B cell (primary cell): ENCODE measurements around the gene MYO9B. TPM values are rescaled to one million over a fixed set of nuclear protein-coding genes. Genes with fewer than 3 reads are reported as not detected.
A peak's percentile ranks its signal among the peaks of the same experiment; 100 is the strongest.

Experiments used
- ATAC-seq: fragments of 200-7000 bp; cut with Tn5 transposase; one replicate; pipeline ENCODE4 v1.10.0; 2021; ENCODE audit warnings: low read depth, mild to moderate bottlenecking, moderate number of reproducible peaks, moderate library complexity
- CTCF ChIA-PET: fragments of 350-600 bp; sonication (Branson Sonifier 250); formaldehyde crosslinking; loops from one replicate; lab custom pipeline; 2021; ENCODE audit warnings: antibody characterized with exemption, inconsistent platforms; lab: Charles Lee
- POLR2A ChIA-PET: fragments of 350-600 bp; sonication (Branson Sonifier 250); formaldehyde crosslinking; loops from one replicate; lab custom pipeline; 2021; ENCODE audit warnings: antibody characterized with exemption; lab: Charles Lee
- DNase-seq: peaks from one replicate; pipeline ENCODE4 v3.0.0; 2013
- H2AFZ ChIP-seq: 2 replicates; pipeline ENCODE4 v1.6.1; 2012; ENCODE audit warnings: mild to moderate bottlenecking, low read depth, low read length; ENCODE audit not compliant: insufficient read depth, poor library complexity, severe bottlenecking
- H3K27ac ChIP-seq, 2 donors: 1 replicate in 1 of 2; 2 replicates in 1 of 2; pipeline ENCODE4 v1.5.1; 2012 to 2013; ENCODE audit warnings: low read length in 2 of 2, mild to moderate bottlenecking in 2 of 2, moderate library complexity in 1 of 2
- H3K27me3 ChIP-seq, 4 experiments: fragments of 200-600 bp in 1 of 4; sonication (generic) in 1 of 4; replicated peaks in 1 of 4; 1 replicate in 2 of 4; 2 replicates in 2 of 4; pipeline versions ENCODE4 v1.6.1 to v1.7.0; 2013 to 2016; ENCODE audit warnings: low read length in 3 of 4, mild to moderate bottlenecking in 2 of 4, mixed read lengths in 1 of 4, moderate library complexity in 1 of 4; ENCODE audit not compliant: insufficient read depth in 4 of 4, control insufficient read depth in 3 of 4; ENCODE audit errors: control extremely low read depth in 1 of 4
- H3K36me3 ChIP-seq, 2 experiments: replicated peaks in 1 of 2; 1 replicate in 1 of 2; 2 replicates in 1 of 2; pipeline versions ENCODE4 v1.6.1 to v1.7.1; 2013; ENCODE audit warnings: low read length in 1 of 2; ENCODE audit not compliant: insufficient read depth in 2 of 2, control insufficient read depth in 1 of 2; ENCODE audit errors: control extremely low read depth in 1 of 2, extremely low read depth in 1 of 2
- H3K4me1 ChIP-seq, 2 donors: fragments of 200-600 bp in 1 of 2; sonication (generic) in 1 of 2; 1 replicate in 1 of 2; 2 replicates in 1 of 2; pipeline versions ENCODE4 v1.5.1 to v1.6.1; 2013 to 2017; ENCODE audit warnings: low read length in 2 of 2; ENCODE audit not compliant: control insufficient read depth in 2 of 2, insufficient read depth in 2 of 2
- H3K4me2 ChIP-seq: replicated peaks from 2 replicates; pipeline ENCODE3; 2012; ENCODE audit warnings: mild to moderate bottlenecking, low read depth, low read length; ENCODE audit not compliant: poor library complexity, severe bottlenecking
- H3K4me3 ChIP-seq, 5 experiments: fragments of 200-600 bp in 1 of 5; sonication (generic) in 1 of 5; 1 replicate in 3 of 5; 2 replicates in 2 of 5; pipeline versions ENCODE4 v1.5.1 to v1.7.0; 2011 to 2016; ENCODE audit warnings: low read length in 4 of 5, mild to moderate bottlenecking in 4 of 5, low read depth in 2 of 5, control low read depth in 1 of 5, moderate library complexity in 1 of 5; ENCODE audit not compliant: insufficient read depth in 1 of 5; ENCODE audit errors: control extremely low read depth in 1 of 5, extremely low read depth in 1 of 5
- H3K79me2 ChIP-seq: fragments of 200-600 bp; sonication (generic); one replicate; pipeline ENCODE4 v1.6.0; 2016; ENCODE audit warnings: low read length; ENCODE audit not compliant: control insufficient read depth, insufficient read depth
- H3K9ac ChIP-seq: fragments of 200-600 bp; sonication (generic); 2 replicates; pipeline ENCODE4 v1.6.1; 2017; ENCODE audit warnings: mild to moderate bottlenecking, low read length, moderate library complexity
- H3K9me3 ChIP-seq, 3 donors: one replicate each; pipeline versions ENCODE4 v1.6.1 to v1.7.1; 2013; ENCODE audit warnings: low read length in 2 of 3; ENCODE audit not compliant: control insufficient read depth in 2 of 3, insufficient read depth in 1 of 3; ENCODE audit errors: control extremely low read depth in 1 of 3
- H4K20me1 ChIP-seq: 2 replicates; pipeline ENCODE4 v1.6.0; 2012; ENCODE audit warnings: mild to moderate bottlenecking, low read length; ENCODE audit not compliant: insufficient read depth, control insufficient read depth, poor library complexity, severe bottlenecking
- H3K27ac Mint-ChIP-seq: one replicate; pipeline ENCODE4 v1.8.0; 2021; ENCODE audit warnings: mixed read lengths
- H3K27me3 Mint-ChIP-seq: one replicate; pipeline ENCODE4 v1.8.0; 2021; ENCODE audit warnings: mixed read lengths
- H3K4me1 Mint-ChIP-seq: one replicate; pipeline ENCODE4 v1.8.0; 2021; ENCODE audit warnings: mixed read lengths
- H3K4me3 Mint-ChIP-seq: one replicate; pipeline ENCODE4 v1.8.0; 2021; ENCODE audit warnings: mixed read lengths
- H3K9me3 Mint-ChIP-seq: one replicate; pipeline ENCODE4 v1.8.0; 2022; ENCODE audit warnings: mixed read lengths; ENCODE audit not compliant: insufficient read depth
- CTCF ChIP-seq: fragments of 200-600 bp; IDR thresholded peaks from one replicate; pipeline ENCODE4 v1.8.0; 2022; ENCODE audit warnings: antibody characterized with exemption, mild to moderate bottlenecking
- EZH2 ChIP-seq: IDR thresholded peaks from 2 replicates; pipeline ENCODE4 v1.6.1; 2012; ENCODE audit warnings: borderline replicate concordance, low read depth, mild to moderate bottlenecking, moderate library complexity, low read length; ENCODE audit not compliant: insufficient read depth, poor library complexity, severe bottlenecking
- WGBS: methylation state at CpG from one replicate; pipeline ENCODE4 v1.1.5; 2013; ENCODE audit warnings: missing lambda C conversion rate; ENCODE audit not compliant: insufficient coverage; 5-methylcytosine and 5-hydroxymethylcytosine counted together
- intact Hi-C: fragments of 100-400 bp; cut with micrococcal nuclease; formaldehyde crosslinking; loops from one replicate; pipeline ENCODE4 v1.10.0; 2022
- polyA plus RNA-seq: library from polyadenylated mRNA; depleted of rRNA; stranded (reverse); fragments of >200 nt; gene quantifications from 2 replicates; pipeline ENCODE4 v1.2.3, GENCODE V29; 2012
- total RNA-seq, 2 donors: library from RNA; stranded (reverse); fragments of 120-200 nt in 1 of 2; gene quantifications; 1 replicate in 1 of 2; 2 replicates in 1 of 2; pipeline versions ENCODE4 v1.2.3 to v1.2.4, GENCODE V29; 2013 to 2022

Gene MYO9B
- total and polyA plus RNA-seq, 2 donors (not counting 1 experiment from before 2014, with no cell fraction given): 256 to 273 TPM

- TF ChIP-seq CTCF (no peak), EZH2 (no peak)
- Histone ChIP-seq H3K79me2 (peaks cover 18% of the 10 kb centered on the region), H3K27ac (peak overlapping the region; percentile 66 to 76), H3K4me2 (peak overlapping the region; percentile 79), H3K9me3 (no peaks in the 10 kb centered on the region), H3K27me3 (no peaks in the 10 kb centered on the region), H3K36me3 (peaks cover 5 to 40% of the 10 kb centered on the region in 2 experiments), H3K9ac (peak overlapping the region; percentile 51), H4K20me1 (no peaks in the 10 kb centered on the region), H3K4me1 (peaks cover 19 to 25% of the 10 kb centered on the region in 2 donors), H2AFZ (peak overlapping the region; percentile 62), H3K4me3 (peak overlapping the region in 4 of 5 experiments; percentile 6 to 53 (median 33))
- intact Hi-C loops: loop anchor here (5.0 kb wide), 1 partner anchor 46 kb away; no protein-coding TSS in a partner anchor
- peak overlapping the region; percentile 85 for H3K4me3 Mint-ChIP-seq
- ChIA-PET POLR2A (interaction anchor here (0.6 to 2.0 kb wide), 13 partner anchors 13 to 109 kb away, joined by 3 to 10 read pairs (median 4); partner anchors contain the start of genes ANKLE1, MYO9B, OCEL1 and USE1), CTCF (interaction anchor here (0.6 to 2.4 kb wide), 17 partner anchors 8 to 998 kb away, joined by 3 to 24 read pairs (median 4); partner anchors contain the start of genes FAM32A, HAUS8, MYO9B and OCEL1)
- no peaks in the 10 kb centered on the region for H3K27me3 Mint-ChIP-seq
- no peaks in the 10 kb centered on the region for H3K9me3 Mint-ChIP-seq
- H3K27ac Mint-ChIP-seq: peak overlapping the region; percentile 88
- DNase-seq: no peak
- H3K4me1 Mint-ChIP-seq: peaks cover 30% of the 10 kb centered on the region
- WGBS: 26% methylated on average over 12 of the region's 14 CpGs
- ATAC-seq: peak; percentile 36
Measured at GRCh38 chr19:17183271-17183761, 107.7 kb downstream of the MYO9B start.

- Mint-ChIP-seq H3K4me1 (peaks cover 30% of the 10 kb centered on the region), H3K9me3 (no peaks in the 10 kb centered on the region), H3K27me3 (no peaks in the 10 kb centered on the region), H3K4me3 (peak overlapping the region; percentile 85), H3K27ac (peak overlapping the region; percentile 88)
- Histone ChIP-seq H3K27ac (peak overlapping the region; percentile 66 to 76), H3K9ac (peak overlapping the region; percentile 51), H2AFZ (peak overlapping the region; percentile 62), H3K36me3 (peaks cover 5 to 46% of the 10 kb centered on the region in 2 experiments), H3K4me3 (peak overlapping the region in 4 of 5 experiments; percentile 17 to 53 (median 33)), H4K20me1 (no peaks in the 10 kb centered on the region), H3K4me2 (peak overlapping the region; percentile 79), H3K27me3 (no peaks in the 10 kb centered on the region), H3K4me1 (peaks cover 19 to 25% of the 10 kb centered on the region in 2 donors), H3K9me3 (no peaks in the 10 kb centered on the region), H3K79me2 (peaks cover 18% of the 10 kb centered on the region)
- intact Hi-C loops: loop anchor here (1.0 to 5.0 kb wide), 4 partner anchors 47 to 117 kb away; partner anchors contain the start of genes BABAM1, HAUS8 and MYO9B
- TF ChIP-seq CTCF (no peak), EZH2 (no peak)
- DNase-seq (peak; percentile 79), ATAC-seq (peak; percentile 83)
- POLR2A ChIA-PET: interaction anchor here (0.6 to 2.0 kb wide), 15 partner anchors 13 to 110 kb away, joined by 3 to 10 read pairs (median 4); partner anchors contain the start of genes ANKLE1, MYO9B, OCEL1 and USE1
- CTCF ChIA-PET: interaction anchor here (0.6 to 2.4 kb wide), 23 partner anchors 8 to 998 kb away, joined by 3 to 24 read pairs (median 4); partner anchors contain the start of genes FAM32A, HAUS8, MYO9B and OCEL1
- WGBS: 11% methylated on average over 2 of the region's 11 CpGs
Measured at GRCh38 chr19:17183858-17184321, 108.3 kb downstream of the MYO9B start.
